Liver (tissue), 9 donors: Measurements from ENCODE around the gene LTV1. TPM values are rescaled to one million over a fixed set of nuclear protein-coding genes. Genes with fewer than 3 reads are reported as not detected.

Experiments used
- DNase-seq: peaks from one replicate; pipeline ENCODE4 v3.0.0-alpha.2; 2017; ENCODE audit warnings: low spot score
- H3K27ac ChIP-seq, 2 donors: one replicate each; pipeline ENCODE4 v1.7.0; 2013; ENCODE audit warnings: inconsistent platforms in 2 of 2, low read length in 2 of 2, control low read depth in 1 of 2, low read depth in 1 of 2, mild to moderate bottlenecking in 1 of 2
- H3K27me3 ChIP-seq, 4 donors: one replicate each; pipeline versions ENCODE4 v1.6.1 to v1.7.0; 2013; ENCODE audit warnings: low read length in 3 of 4, inconsistent platforms in 1 of 4, mild to moderate bottlenecking in 1 of 4, moderate library complexity in 1 of 4; ENCODE audit not compliant: control insufficient read depth in 4 of 4, insufficient read depth in 4 of 4
- H3K36me3 ChIP-seq, 4 donors: one replicate each; pipeline versions ENCODE4 v1.6.1 to v1.7.0; 2013; ENCODE audit warnings: low read length in 3 of 4, mild to moderate bottlenecking in 3 of 4, low read depth in 1 of 4, moderate library complexity in 1 of 4; ENCODE audit not compliant: control insufficient read depth in 4 of 4, insufficient read depth in 3 of 4
- H3K4me1 ChIP-seq, 4 donors: one replicate each; pipeline versions ENCODE4 v1.6.1 to v1.7.0; 2013; ENCODE audit warnings: low read length in 3 of 4, mild to moderate bottlenecking in 3 of 4, moderate library complexity in 1 of 4; ENCODE audit not compliant: control insufficient read depth in 4 of 4, insufficient read depth in 4 of 4
- H3K4me3 ChIP-seq, 3 donors: one replicate each; pipeline versions ENCODE4 v1.6.1 to v1.7.0; 2013; ENCODE audit warnings: low read length in 3 of 3, control low read depth in 1 of 3, low read depth in 1 of 3, mild to moderate bottlenecking in 1 of 3
- H3K9ac ChIP-seq, 2 donors: one replicate each; pipeline ENCODE4 v1.7.0; 2013; ENCODE audit warnings: low read length in 2 of 2, mild to moderate bottlenecking in 2 of 2, moderate library complexity in 2 of 2, control low read depth in 1 of 2, low read depth in 1 of 2
- H3K9me3 ChIP-seq, 4 donors: one replicate each; pipeline versions ENCODE4 v1.6.1 to v1.7.0; 2013; ENCODE audit warnings: low read length in 3 of 4; ENCODE audit not compliant: control insufficient read depth in 4 of 4
- ATF3 ChIP-seq: IDR thresholded peaks from 2 replicates; pipeline ENCODE4 v1.6.1; 2016; ENCODE audit warnings: antibody characterized with exemption
- FOXA1 ChIP-seq: IDR thresholded peaks from 2 replicates; pipeline ENCODE4 v1.6.1; 2016; ENCODE audit warnings: antibody characterized with exemption
- FOXA2 ChIP-seq: IDR thresholded peaks from 2 replicates; pipeline ENCODE4 v1.6.1; 2016; ENCODE audit warnings: antibody characterized with exemption
- GABPA ChIP-seq, 2 donors: IDR thresholded peaks in 1 of 2; conservative IDR thresholded peaks in 1 of 2; 2 replicates each; pipeline ENCODE4 v1.6.1; 2016; ENCODE audit warnings: antibody characterized with exemption in 2 of 2, mild to moderate bottlenecking in 1 of 2, moderate library complexity in 1 of 2
- HNF4A ChIP-seq, 2 donors: conservative IDR thresholded peaks; 2 replicates each; pipeline ENCODE4 v1.6.1; 2016; ENCODE audit warnings: antibody characterized with exemption in 2 of 2, mild to moderate bottlenecking in 2 of 2
- HNF4G ChIP-seq: IDR thresholded peaks from 2 replicates; pipeline ENCODE4 v1.6.1; 2016; ENCODE audit warnings: antibody characterized with exemption
- MAX ChIP-seq: IDR thresholded peaks from 2 replicates; pipeline ENCODE4 v1.6.1; 2016; ENCODE audit warnings: antibody characterized with exemption
- NR2F2 ChIP-seq: IDR thresholded peaks from 2 replicates; pipeline ENCODE4 v1.6.1; 2016; ENCODE audit warnings: antibody characterized with exemption
- RAD21 ChIP-seq, 2 donors: IDR thresholded peaks; 2 replicates each; pipeline ENCODE4 v1.6.1; 2016; ENCODE audit warnings: antibody characterized with exemption in 2 of 2, mild to moderate bottlenecking in 2 of 2
- RXRA ChIP-seq, 2 donors: IDR thresholded peaks; 2 replicates each; pipeline ENCODE4 v1.6.1; 2017 to 2018; ENCODE audit warnings: antibody characterized with exemption in 2 of 2, mild to moderate bottlenecking in 1 of 2
- SP1 ChIP-seq: IDR thresholded peaks from 2 replicates; pipeline ENCODE4 v1.6.1; 2018; ENCODE audit warnings: antibody characterized with exemption, mild to moderate bottlenecking
- TAF1 ChIP-seq: conservative IDR thresholded peaks from 2 replicates; pipeline ENCODE4 v1.6.1; 2016; ENCODE audit warnings: antibody characterized with exemption, mild to moderate bottlenecking
- YY1 ChIP-seq: IDR thresholded peaks from 2 replicates; pipeline ENCODE4 v1.6.1; 2016; ENCODE audit warnings: antibody characterized with exemption, mild to moderate bottlenecking
- ZBTB33 ChIP-seq: IDR thresholded peaks from 2 replicates; pipeline ENCODE4 v1.6.1; 2016; ENCODE audit warnings: antibody characterized with exemption
- WGBS: extraction: QIAGEN DNeasy Blood & Tissue Kit; methylation state at CpG from one replicate; pipeline ENCODE4 v1.1.7; 2013; 5-methylcytosine and 5-hydroxymethylcytosine counted together
- polyA plus RNA-seq, 2 donors: library from polyadenylated mRNA; stranded (reverse) in 1 of 2; unstranded in 1 of 2; fragments of 200-250 nt in 1 of 2; fragments of >200 nt in 1 of 2; fragmentation: Nextera tagmentation in 1 of 2; extraction: Ambion mirVana in 1 of 2; gene quantifications; one replicate each; pipeline versions ENCODE4 v1.2.1 to v1.2.3, GENCODE V29; 2013 to 2015
- total RNA-seq, 2 donors: library from RNA; depleted of rRNA; stranded (reverse); fragments of >200 nt; gene quantifications; one replicate each; pipeline ENCODE4 v1.2.3, GENCODE V29; 2014
- TF ChIP-seq, protein P1 (sequence below): fragments of 150-350 bp; IDR thresholded peaks from 2 replicates; pipeline ENCODE4 v1.5.1; 2017; ENCODE audit warnings: improper control_type of control experiment, low read depth, low read length; ENCODE audit not compliant: missing input control
- TF ChIP-seq, protein P2 (sequence below): IDR thresholded peaks from 2 replicates; pipeline ENCODE4 v1.6.1; 2016; ENCODE audit warnings: antibody characterized with exemption, mild to moderate bottlenecking
- donor health status: healthy.
- donor health status: healthy.
- donor health status: healthy.
- donor health status: healthy.
- donor health status: healthy.

The LTV1 gene
- total and polyA plus RNA-seq, 4 donors = 8.7 to 14.5 (median 13.1) TPM

DNA sequence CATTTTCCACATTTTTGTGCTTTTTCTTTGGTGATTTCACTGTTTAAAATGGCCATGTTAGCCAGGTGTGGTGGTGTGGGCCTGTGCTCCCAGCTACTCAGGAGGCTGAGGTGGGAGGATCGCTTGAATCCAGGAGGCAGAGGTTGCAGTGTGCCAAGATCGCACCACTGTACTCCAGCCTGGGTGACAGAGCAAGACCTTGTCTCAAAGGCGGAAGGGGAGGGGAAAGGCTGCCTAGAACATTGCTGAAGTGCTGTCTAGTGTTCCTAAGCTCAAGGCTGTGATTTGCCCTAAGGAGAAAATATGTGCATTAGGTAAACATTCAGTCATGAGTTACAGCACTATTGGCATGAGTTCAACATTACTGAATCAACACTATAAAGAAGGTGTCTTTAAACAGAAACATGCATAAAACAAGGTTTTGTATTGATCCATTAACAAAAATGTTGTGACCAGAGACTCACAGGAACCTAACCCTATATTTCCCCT, 35.2 kb downstream of the LTV1 start:
- TF ChIP-seq TAF1 (no peak), NR2F2 (no peak), ZBTB33 (no peak), RXRA (IDR thresholded peaks at IDR 0.05) (no peak), HNF4A (conservative IDR thresholded peaks at IDR 0.05) (no peak), YY1 (no peak), RAD21 (IDR thresholded peaks at IDR 0.05) (no peak), MAX (no peak), FOXA1 (no peak), ATF3 (no peak)
- TF ChIP-seq, protein P1, sequence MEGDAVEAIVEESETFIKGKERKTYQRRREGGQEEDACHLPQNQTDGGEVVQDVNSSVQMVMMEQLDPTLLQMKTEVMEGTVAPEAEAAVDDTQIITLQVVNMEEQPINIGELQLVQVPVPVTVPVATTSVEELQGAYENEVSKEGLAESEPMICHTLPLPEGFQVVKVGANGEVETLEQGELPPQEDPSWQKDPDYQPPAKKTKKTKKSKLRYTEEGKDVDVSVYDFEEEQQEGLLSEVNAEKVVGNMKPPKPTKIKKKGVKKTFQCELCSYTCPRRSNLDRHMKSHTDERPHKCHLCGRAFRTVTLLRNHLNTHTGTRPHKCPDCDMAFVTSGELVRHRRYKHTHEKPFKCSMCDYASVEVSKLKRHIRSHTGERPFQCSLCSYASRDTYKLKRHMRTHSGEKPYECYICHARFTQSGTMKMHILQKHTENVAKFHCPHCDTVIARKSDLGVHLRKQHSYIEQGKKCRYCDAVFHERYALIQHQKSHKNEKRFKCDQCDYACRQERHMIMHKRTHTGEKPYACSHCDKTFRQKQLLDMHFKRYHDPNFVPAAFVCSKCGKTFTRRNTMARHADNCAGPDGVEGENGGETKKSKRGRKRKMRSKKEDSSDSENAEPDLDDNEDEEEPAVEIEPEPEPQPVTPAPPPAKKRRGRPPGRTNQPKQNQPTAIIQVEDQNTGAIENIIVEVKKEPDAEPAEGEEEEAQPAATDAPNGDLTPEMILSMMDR = no peak
- TF ChIP-seq, protein P2, sequence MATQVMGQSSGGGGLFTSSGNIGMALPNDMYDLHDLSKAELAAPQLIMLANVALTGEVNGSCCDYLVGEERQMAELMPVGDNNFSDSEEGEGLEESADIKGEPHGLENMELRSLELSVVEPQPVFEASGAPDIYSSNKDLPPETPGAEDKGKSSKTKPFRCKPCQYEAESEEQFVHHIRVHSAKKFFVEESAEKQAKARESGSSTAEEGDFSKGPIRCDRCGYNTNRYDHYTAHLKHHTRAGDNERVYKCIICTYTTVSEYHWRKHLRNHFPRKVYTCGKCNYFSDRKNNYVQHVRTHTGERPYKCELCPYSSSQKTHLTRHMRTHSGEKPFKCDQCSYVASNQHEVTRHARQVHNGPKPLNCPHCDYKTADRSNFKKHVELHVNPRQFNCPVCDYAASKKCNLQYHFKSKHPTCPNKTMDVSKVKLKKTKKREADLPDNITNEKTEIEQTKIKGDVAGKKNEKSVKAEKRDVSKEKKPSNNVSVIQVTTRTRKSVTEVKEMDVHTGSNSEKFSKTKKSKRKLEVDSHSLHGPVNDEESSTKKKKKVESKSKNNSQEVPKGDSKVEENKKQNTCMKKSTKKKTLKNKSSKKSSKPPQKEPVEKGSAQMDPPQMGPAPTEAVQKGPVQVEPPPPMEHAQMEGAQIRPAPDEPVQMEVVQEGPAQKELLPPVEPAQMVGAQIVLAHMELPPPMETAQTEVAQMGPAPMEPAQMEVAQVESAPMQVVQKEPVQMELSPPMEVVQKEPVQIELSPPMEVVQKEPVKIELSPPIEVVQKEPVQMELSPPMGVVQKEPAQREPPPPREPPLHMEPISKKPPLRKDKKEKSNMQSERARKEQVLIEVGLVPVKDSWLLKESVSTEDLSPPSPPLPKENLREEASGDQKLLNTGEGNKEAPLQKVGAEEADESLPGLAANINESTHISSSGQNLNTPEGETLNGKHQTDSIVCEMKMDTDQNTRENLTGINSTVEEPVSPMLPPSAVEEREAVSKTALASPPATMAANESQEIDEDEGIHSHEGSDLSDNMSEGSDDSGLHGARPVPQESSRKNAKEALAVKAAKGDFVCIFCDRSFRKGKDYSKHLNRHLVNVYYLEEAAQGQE = no peak
- H3K9ac ChIP-seq = no peak overlapping the region
- WGBS = 92% methylated on average over 3 of the region's 3 CpGs
- H3K27ac ChIP-seq = no peak overlapping the region
- H3K9me3 ChIP-seq = peaks cover 0 to 10% (median 3%) of the 10 kb centered on the region in 4 donors
- no peak for DNase-seq
- no peak overlapping the region for H3K4me3 ChIP-seq
- no peaks in the 10 kb centered on the region for H3K4me1 ChIP-seq
- no peaks in the 10 kb centered on the region for H3K36me3 ChIP-seq
- H3K27me3 ChIP-seq = no peaks in the 10 kb centered on the region

GRCh38 chr6:143880412-143880811, 37.3 kb downstream of the LTV1 start:
- WGBS = 81% methylated on average over 2 of the region's 2 CpGs
- Histone ChIP-seq H3K36me3 (no peaks in the 10 kb centered on the region), H3K27me3 (no peaks in the 10 kb centered on the region), H3K9me3 (peaks cover 0 to 7% (median 3%) of the 10 kb centered on the region in 4 donors), H3K4me3 (no peak overlapping the region), H3K27ac (no peak overlapping the region), H3K9ac (no peak overlapping the region), H3K4me1 (no peaks in the 10 kb centered on the region)
- no peak for DNase-seq
- no peak for TF ChIP-seq RXRA (IDR thresholded peaks at IDR 0.05)
- no peak for TF ChIP-seq FOXA2
- no peak for TF ChIP-seq GABPA (IDR thresholded peaks at IDR 0.05 in 1 of 2, conservative IDR thresholded peaks at IDR 0.05 in 1 of 2)
- TF ChIP-seq HNF4A (conservative IDR thresholded peaks at IDR 0.05) = no peak
- no peak for TF ChIP-seq MAX
- no peak for TF ChIP-seq SP1
- TF ChIP-seq, protein P2 = no peak
- TF ChIP-seq ATF3 = no peak
- no peak for TF ChIP-seq HNF4G
- TF ChIP-seq ZBTB33 = no peak
- TF ChIP-seq YY1 = no peak
- TF ChIP-seq FOXA1 = no peak
